DMS153 treated with DMSO at 0.1 percent for 48 hours (cell line): ENCODE results near the gene APOA5.
"Not testable (repeated sequence)": the region's sequence is repeated elsewhere in the genome, so short reads cannot be mapped to it uniquely, and the experiment has no call there.

ENCODE experiments used
- DNase-seq: peaks from one replicate; lab custom pipeline; 2025; ENCODE audit not compliant: unreplicated experiment; lab: John Stamatoyannopoulos, UW

Gene APOA5

GRCh38 chr11:116776522-116776984 lies 15.1 kb downstream of the APOA5 start:
- DNase-seq: no peak

GRCh38 chr11:116775975-116776374 lies 15.7 kb downstream of the APOA5 start:
- no peak for DNase-seq

- no peak for DNase-seq
Measured at GRCh38 chr11:116774661-116775060, 17.0 kb downstream of the APOA5 start.

GRCh38 chr11:116773203-116774097 lies 18.2 kb downstream of the APOA5 start:
- DNase-seq: peak; percentile 56

- peak; percentile 76 for DNase-seq
Measured at GRCh38 chr11:116772443-116773202, 19.1 kb downstream of the APOA5 start, which contains the start of gene BUD13. Gene BUD13 (minus strand): TSS chr11:116772987. CDS start chr11:116772964, 23 bp downstream.

- DNase-seq: no peak
Measured at GRCh38 chr11:116771935-116772334, 19.7 kb downstream of the APOA5 start.

- no peak for DNase-seq
Measured at GRCh38 chr11:116762132-116762531, 29.5 kb downstream of the APOA5 start.

GRCh38 chr11:116756044-116756443 lies 35.6 kb downstream of the APOA5 start:
- DNase-seq: not testable (repeated sequence)

GRCh38 chr11:116750070-116750718 lies 41.5 kb downstream of the APOA5 start:
- no peak for DNase-seq

- DNase-seq: no peak
Measured at GRCh38 chr11:116742104-116742503, 49.6 kb downstream of the APOA5 start.

GRCh38 chr11:116740741-116741140 lies 50.9 kb downstream of the APOA5 start:
- DNase-seq: no peak
